CD4-positive, alpha-beta memory T cell (primary cell): Measurements from ENCODE around the gene MAPK12. TPM values are rescaled to one million over a fixed set of nuclear protein-coding genes. Genes with fewer than 3 reads are reported as not detected.

Experiments used
- CTCF ChIA-PET: fragments of 350-600 bp; sonication (Branson Sonifier 250); formaldehyde crosslinking; loops from one replicate; lab custom pipeline; 2021; ENCODE audit warnings: inconsistent platforms; ENCODE audit not compliant: partially characterized antibody; lab: Charles Lee
- POLR2A ChIA-PET: fragments of 350-600 bp; sonication (Branson Sonifier 250); formaldehyde crosslinking; loops from one replicate; lab custom pipeline; 2021; ENCODE audit not compliant: partially characterized antibody; lab: Charles Lee
- DNase-seq, 5 donors: peaks; one replicate each; pipeline versions ENCODE4 v3.0.0 to v3.0.0-alpha.2; 2020 to 2022; ENCODE audit warnings: mixed read lengths in 1 of 5
- H3K27ac ChIP-seq: one replicate; pipeline ENCODE4 v1.7.0; 2013; ENCODE audit warnings: low read depth, low read length
- H3K27me3 ChIP-seq: 2 replicates; pipeline ENCODE4 v1.7.0; 2013; ENCODE audit warnings: mild to moderate bottlenecking, low read length, moderate library complexity; ENCODE audit not compliant: insufficient read depth
- H3K36me3 ChIP-seq: 2 replicates; pipeline ENCODE4 v1.7.0; 2013; ENCODE audit warnings: mild to moderate bottlenecking, low read length, moderate library complexity; ENCODE audit not compliant: insufficient read depth
- H3K4me1 ChIP-seq: 2 replicates; pipeline ENCODE4 v1.7.0; 2013; ENCODE audit warnings: mild to moderate bottlenecking, low read length, moderate library complexity; ENCODE audit not compliant: insufficient read depth
- H3K4me3 ChIP-seq, 2 donors: one replicate each; pipeline ENCODE4 v1.7.0; 2013; ENCODE audit warnings: low read length in 2 of 2, mild to moderate bottlenecking in 1 of 2
- H3K9me3 ChIP-seq, 2 donors: one replicate each; pipeline ENCODE4 v1.7.0; 2013; ENCODE audit warnings: low read length in 2 of 2, control low read depth in 1 of 2; ENCODE audit not compliant: control insufficient read depth in 1 of 2
- H3K27ac Mint-ChIP-seq, 7 donors: one replicate each; pipeline ENCODE4 v1.8.0; 2020 to 2021; ENCODE audit warnings: mixed read lengths in 7 of 7, mild to moderate bottlenecking in 6 of 7, inconsistent platforms in 3 of 7, moderate library complexity in 3 of 7
- H3K27me3 Mint-ChIP-seq, 2 donors: one replicate each; pipeline ENCODE4 v1.8.0; 2020 to 2021; ENCODE audit warnings: mixed read lengths in 2 of 2
- H3K36me3 Mint-ChIP-seq, 2 donors: one replicate each; pipeline ENCODE4 v1.8.0; 2020 to 2021; ENCODE audit warnings: mixed read lengths in 2 of 2, inconsistent platforms in 1 of 2, mild to moderate bottlenecking in 1 of 2
- H3K4me1 Mint-ChIP-seq, 4 donors: one replicate each; pipeline ENCODE4 v1.8.0; 2020 to 2021; ENCODE audit warnings: mixed read lengths in 4 of 4, mild to moderate bottlenecking in 1 of 4
- H3K4me3 Mint-ChIP-seq, 8 donors: one replicate each; pipeline ENCODE4 v1.8.0; 2020 to 2021; ENCODE audit warnings: mixed read lengths in 8 of 8, mild to moderate bottlenecking in 7 of 8, moderate library complexity in 6 of 8, inconsistent platforms in 3 of 8
- H3K9me3 Mint-ChIP-seq, 8 donors: one replicate each; pipeline ENCODE4 v1.8.0; 2020 to 2021; ENCODE audit warnings: mixed read lengths in 8 of 8, mild to moderate bottlenecking in 5 of 8, inconsistent platforms in 3 of 8, moderate library complexity in 1 of 8
- intact Hi-C: fragments of 100-400 bp; cut with micrococcal nuclease; formaldehyde crosslinking; loops from one replicate; pipeline ENCODE4 v1.15.1; 2023
- polyA plus RNA-seq, 2 donors: library from polyadenylated mRNA; unstranded; fragments of 300-500 nt; fragmentation: Illumina TruSeq; gene quantifications; one replicate each; pipeline ENCODE4 v1.2.3, GENCODE V29; 2021
- total RNA-seq, 2 experiments: library from RNA; stranded (reverse); gene quantifications; one replicate each; pipeline ENCODE4 v1.2.3, GENCODE V29; 2021

The MAPK12 gene
- total and polyA plus RNA-seq, 4 experiments from 2014 or later: 0.05 to 2.9 (median 2.9) TPM; not detected in 1

DNA sequence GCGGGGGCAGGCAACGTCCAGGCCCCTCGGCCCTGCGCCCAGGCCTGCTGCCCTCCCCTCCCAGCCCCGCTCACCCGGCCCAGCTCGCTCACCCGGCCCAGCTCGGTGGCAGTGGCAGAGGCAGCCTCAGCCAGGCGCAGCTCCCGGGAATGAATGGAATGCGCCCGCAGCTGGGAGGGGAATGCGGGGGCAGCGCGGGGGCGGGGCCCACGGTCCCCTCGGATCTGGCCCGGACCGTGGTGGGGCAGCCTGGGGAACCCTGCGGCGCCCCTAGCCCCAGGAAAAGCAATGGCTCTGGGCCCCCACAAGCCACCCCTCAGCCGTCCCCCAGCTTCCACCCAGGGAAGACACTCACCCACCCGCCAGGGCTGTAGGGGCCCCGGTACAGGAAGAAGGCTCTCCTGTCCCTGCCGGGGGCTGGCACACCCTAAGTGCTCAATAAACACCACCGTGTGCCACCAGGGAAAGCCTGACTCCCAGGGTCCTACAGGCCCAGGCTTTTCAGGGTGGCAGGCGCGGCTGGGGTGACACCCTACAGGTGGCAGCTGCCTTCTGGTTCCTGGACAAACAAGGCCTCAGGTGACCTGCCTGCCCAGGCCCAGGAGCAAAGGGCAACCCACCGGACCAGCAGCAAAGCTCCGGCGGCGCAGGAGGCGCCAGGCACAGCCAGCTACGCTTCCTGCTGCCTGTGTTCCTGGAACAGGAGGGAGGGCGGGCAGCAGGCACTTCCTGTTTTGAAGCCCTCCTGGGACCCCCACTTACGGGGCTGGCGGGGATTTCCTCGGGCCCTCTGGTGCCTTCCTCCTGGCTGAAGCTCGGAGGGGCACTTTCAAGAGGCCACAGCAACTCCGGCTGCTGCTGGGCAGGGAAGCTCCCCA, 32.2 kb upstream of the MAPK12 start:
- Mint-ChIP-seq H3K27me3 (peaks cover 12 to 16% of the 10 kb centered on the region in 2 donors), H3K4me1 (peaks cover 0 to 4% (median 4%) of the 10 kb centered on the region in 4 donors), H3K27ac (no peak overlapping the region), H3K36me3 (no peaks in the 10 kb centered on the region), H3K4me3 (no peak overlapping the region), H3K9me3 (no peaks in the 10 kb centered on the region)
- Histone ChIP-seq H3K4me3 (no peak overlapping the region), H3K9me3 (no peaks in the 10 kb centered on the region), H3K36me3 (no peaks in the 10 kb centered on the region), H3K27ac (no peak overlapping the region), H3K4me1 (no peaks in the 10 kb centered on the region), H3K27me3 (peaks cover 5% of the 10 kb centered on the region)
- DNase-seq: no peak
- ChIA-PET CTCF (no interaction called here), POLR2A (no interaction called here)
- intact Hi-C loops: no loop called here

DNA sequence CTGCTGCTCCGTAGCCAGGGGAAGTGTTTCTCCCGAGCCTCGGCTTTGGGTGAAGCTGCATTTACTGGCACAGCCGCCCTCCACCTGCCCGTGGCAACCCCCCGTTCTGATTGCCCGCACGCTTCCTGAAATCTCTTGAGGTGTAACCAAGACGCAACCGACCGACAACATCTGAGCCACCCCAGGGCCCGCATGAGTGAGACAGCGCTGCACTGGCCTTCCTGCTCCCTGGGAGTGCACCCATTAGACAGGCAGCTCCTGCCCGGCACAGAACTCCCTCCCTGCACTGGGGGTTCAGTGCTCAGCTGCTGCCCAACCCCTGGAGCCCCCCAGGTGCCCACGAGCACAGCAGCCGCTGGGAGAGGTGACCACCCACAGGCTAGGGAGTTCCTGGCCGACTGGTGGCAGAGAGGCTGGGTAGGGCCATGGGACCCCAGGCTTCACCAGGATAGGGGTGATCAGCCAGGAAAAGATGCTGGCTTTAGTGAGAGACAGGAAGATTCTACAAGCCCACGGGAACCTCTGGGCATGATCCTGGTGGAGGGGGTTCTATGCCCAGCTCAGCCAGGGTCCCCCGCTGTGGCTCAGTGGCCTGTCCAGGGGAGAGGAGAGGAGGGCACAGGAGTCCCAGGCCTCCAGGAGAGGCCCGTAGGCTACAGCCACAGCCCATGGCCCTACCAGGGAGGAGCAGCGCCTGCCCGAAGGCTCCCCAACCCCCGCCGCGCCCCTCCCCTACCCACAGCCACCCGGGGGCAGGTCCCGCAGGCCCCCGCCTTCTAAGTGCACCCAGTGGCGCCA, 31.4 kb upstream of the MAPK12 start:
- Histone ChIP-seq H3K36me3 (no peaks in the 10 kb centered on the region), H3K27ac (no peak overlapping the region), H3K9me3 (no peaks in the 10 kb centered on the region), H3K4me3 (no peak overlapping the region), H3K27me3 (peaks cover 5% of the 10 kb centered on the region), H3K4me1 (no peaks in the 10 kb centered on the region)
- POLR2A ChIA-PET: no interaction called here
- Mint-ChIP-seq H3K27ac (no peak overlapping the region), H3K36me3 (no peaks in the 10 kb centered on the region), H3K4me1 (peaks cover 0 to 4% (median 4%) of the 10 kb centered on the region in 4 donors), H3K27me3 (peaks cover 12 to 13% of the 10 kb centered on the region in 2 donors), H3K9me3 (no peaks in the 10 kb centered on the region), H3K4me3 (peak overlapping the region in 2 of 8 donors; percentile 26 to 29)
- intact Hi-C loops: no loop called here
- CTCF ChIA-PET: no interaction called here
- no peak for DNase-seq

DNA sequence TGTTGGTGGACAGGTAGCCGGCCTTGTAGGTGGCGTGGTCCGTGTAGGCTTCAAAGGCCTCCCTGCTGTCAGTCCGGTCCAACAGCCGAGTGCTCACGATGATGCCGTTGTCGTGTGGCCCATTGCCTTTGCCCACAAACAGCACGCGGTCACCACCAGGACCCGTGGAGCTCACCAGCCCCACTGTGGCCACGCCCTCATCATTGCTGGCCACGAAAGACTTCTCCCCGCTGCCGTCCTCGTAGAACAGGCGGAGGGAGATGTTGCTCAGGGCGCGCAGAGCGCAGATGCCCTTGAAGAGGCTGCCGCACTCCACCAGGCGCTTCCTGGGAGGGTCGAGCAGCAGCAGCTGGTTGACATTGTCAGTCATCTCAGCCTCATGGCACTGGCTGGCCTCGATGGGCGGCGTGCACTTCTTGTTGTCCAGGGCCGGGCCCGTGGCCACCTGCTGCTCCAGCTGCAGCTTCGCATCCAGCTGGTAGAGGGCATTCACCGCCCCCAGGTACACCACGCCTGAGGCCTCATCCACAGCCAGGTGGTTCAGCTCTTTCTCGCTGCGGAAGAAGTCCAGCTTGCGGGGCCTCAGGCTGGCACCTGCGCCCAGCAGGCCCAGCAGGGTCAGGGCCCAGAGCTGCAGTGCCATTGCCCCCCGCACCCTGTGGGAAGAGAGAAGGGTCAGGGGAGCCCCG, 28.6 kb upstream of the MAPK12 start:
- Histone ChIP-seq H3K4me3 (no peak overlapping the region), H3K27ac (no peak overlapping the region), H3K27me3 (peaks cover 5% of the 10 kb centered on the region), H3K4me1 (no peaks in the 10 kb centered on the region), H3K36me3 (no peaks in the 10 kb centered on the region), H3K9me3 (no peaks in the 10 kb centered on the region)
- intact Hi-C loops: no loop called here
- H3K27ac Mint-ChIP-seq: no peak overlapping the region
- POLR2A ChIA-PET: no interaction called here
- H3K4me1 Mint-ChIP-seq: peaks cover 0 to 4% (median 4%) of the 10 kb centered on the region in 4 donors
- H3K27me3 Mint-ChIP-seq: peaks cover 7 to 8% of the 10 kb centered on the region in 2 donors
- H3K9me3 Mint-ChIP-seq: no peaks in the 10 kb centered on the region
- H3K36me3 Mint-ChIP-seq: no peaks in the 10 kb centered on the region
- CTCF ChIA-PET: no interaction called here
- DNase-seq: no peak
- H3K4me3 Mint-ChIP-seq: no peak overlapping the region

GRCh38 chr22:50289151-50289941, 27.9 kb upstream of the MAPK12 start:
- Mint-ChIP-seq H3K4me1 (peaks cover 0 to 4% (median 4%) of the 10 kb centered on the region in 4 donors), H3K4me3 (no peak overlapping the region), H3K36me3 (no peaks in the 10 kb centered on the region), H3K27ac (no peak overlapping the region), H3K27me3 (peaks cover 7 to 8% of the 10 kb centered on the region in 2 donors), H3K9me3 (no peaks in the 10 kb centered on the region)
- ChIA-PET CTCF (no interaction called here), POLR2A (no interaction called here)
- no peak for DNase-seq
- Histone ChIP-seq H3K4me1 (no peaks in the 10 kb centered on the region), H3K4me3 (no peak overlapping the region), H3K27ac (no peak overlapping the region), H3K36me3 (no peaks in the 10 kb centered on the region), H3K27me3 (peaks cover 5% of the 10 kb centered on the region), H3K9me3 (no peaks in the 10 kb centered on the region)
- intact Hi-C loops: no loop called here

DNA sequence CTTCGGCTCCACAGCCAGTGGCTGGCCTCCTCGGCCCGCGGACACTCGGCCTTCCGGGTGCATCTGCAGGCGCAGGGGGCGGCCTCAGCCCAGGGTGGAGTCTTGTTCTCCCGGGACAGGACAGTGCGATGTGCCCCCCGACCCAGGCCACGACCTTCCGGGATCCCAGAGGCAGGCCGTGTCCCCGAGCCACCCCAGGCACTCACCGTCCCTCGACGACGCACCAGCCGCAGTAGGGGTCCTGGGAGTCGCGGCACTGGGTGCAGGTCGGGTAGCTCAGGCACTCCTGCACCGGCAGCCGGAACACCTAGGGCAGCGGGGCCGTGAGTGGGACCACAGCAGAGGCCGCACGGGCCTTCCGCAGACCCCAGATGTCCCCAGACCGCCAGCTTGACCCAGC, 26.2 kb upstream of the MAPK12 start:
- H3K27ac Mint-ChIP-seq: no peak overlapping the region
- POLR2A ChIA-PET: no interaction called here
- Histone ChIP-seq H3K4me3 (no peak overlapping the region), H3K27me3 (peaks cover 5% of the 10 kb centered on the region), H3K9me3 (no peaks in the 10 kb centered on the region), H3K4me1 (no peaks in the 10 kb centered on the region), H3K27ac (no peak overlapping the region), H3K36me3 (no peaks in the 10 kb centered on the region)
- no peak overlapping the region for H3K4me3 Mint-ChIP-seq
- CTCF ChIA-PET: no interaction called here
- H3K4me1 Mint-ChIP-seq: peaks cover 0 to 4% (median 3%) of the 10 kb centered on the region in 4 donors
- intact Hi-C loops: no loop called here
- H3K36me3 Mint-ChIP-seq: no peaks in the 10 kb centered on the region
- H3K9me3 Mint-ChIP-seq: no peaks in the 10 kb centered on the region
- peaks cover 4 to 6% of the 10 kb centered on the region in 2 donors for H3K27me3 Mint-ChIP-seq
- DNase-seq: no peak

DNA sequence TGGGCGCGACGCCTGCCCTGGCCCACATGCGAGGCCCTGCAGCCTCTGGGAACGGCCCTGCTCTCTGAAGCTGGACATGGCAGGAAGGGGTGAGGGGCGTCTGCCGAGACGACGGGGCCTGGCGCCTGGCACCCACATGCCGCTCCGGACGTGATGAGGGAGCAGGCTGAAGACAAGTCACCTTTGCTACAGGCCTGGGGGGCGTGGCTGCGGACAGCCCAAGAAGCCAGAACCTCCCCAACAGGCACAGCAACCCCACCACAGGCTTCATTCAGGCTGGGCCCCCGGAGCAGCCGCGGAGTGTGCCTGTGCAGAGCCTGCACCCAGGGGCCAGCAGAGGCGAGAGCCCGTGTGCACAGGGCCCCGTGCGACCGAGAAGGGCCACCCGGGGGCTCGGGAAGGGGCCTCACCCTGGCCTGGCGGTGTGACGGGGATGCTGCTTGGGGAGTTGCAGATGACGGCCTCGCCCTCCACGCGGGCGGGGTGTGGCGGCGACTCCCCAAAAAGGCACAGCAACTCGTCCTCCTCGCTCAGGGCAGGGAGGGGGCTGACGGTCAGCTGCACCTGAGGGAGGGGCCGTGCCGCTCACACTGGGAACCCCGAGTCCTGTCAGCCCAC, 25.3 kb upstream of the MAPK12 start:
- peaks cover 1 to 3% of the 10 kb centered on the region in 2 donors for H3K27me3 Mint-ChIP-seq
- no peak overlapping the region for H3K4me3 ChIP-seq
- ChIA-PET POLR2A (no interaction called here), CTCF (no interaction called here)
- no peak overlapping the region for H3K4me3 Mint-ChIP-seq
- no peak overlapping the region for H3K27ac Mint-ChIP-seq
- intact Hi-C loops: no loop called here
- no peaks in the 10 kb centered on the region for H3K36me3 ChIP-seq
- peaks cover 5% of the 10 kb centered on the region for H3K27me3 ChIP-seq
- H3K9me3 Mint-ChIP-seq: no peaks in the 10 kb centered on the region
- no peaks in the 10 kb centered on the region for H3K9me3 ChIP-seq
- no peak for DNase-seq
- no peaks in the 10 kb centered on the region for H3K4me1 Mint-ChIP-seq
- no peaks in the 10 kb centered on the region for H3K36me3 Mint-ChIP-seq
- no peaks in the 10 kb centered on the region for H3K4me1 ChIP-seq
- H3K27ac ChIP-seq: no peak overlapping the region
